HFFc6 (cell line): ENCODE measurements around the gene NME3. TPM values are rescaled to one million over a fixed set of nuclear protein-coding genes. Genes with fewer than 3 reads are reported as not detected.

Experiments
- DNase-seq: peaks from one replicate; pipeline ENCODE4 v3.0.0-alpha.2; 2018
- H3K27ac Mint-ChIP-seq: 2 replicates; pipeline ENCODE4 v1.8.0; 2020; ENCODE audit warnings: mild to moderate bottlenecking, mixed read lengths
- H3K27me3 Mint-ChIP-seq: 2 replicates; pipeline ENCODE4 v1.8.0; 2021; ENCODE audit warnings: mild to moderate bottlenecking, moderate library complexity, mixed read lengths; ENCODE audit not compliant: insufficient read depth
- H3K36me3 Mint-ChIP-seq: 2 replicates; pipeline ENCODE4 v1.8.0; 2021; ENCODE audit warnings: low read depth, mixed read lengths
- H3K4me1 Mint-ChIP-seq: 2 replicates; pipeline ENCODE4 v1.8.0; 2020; ENCODE audit warnings: low read depth, mixed read lengths
- H3K4me3 Mint-ChIP-seq: 2 replicates; pipeline ENCODE4 v1.8.0; 2020; ENCODE audit warnings: mild to moderate bottlenecking, moderate library complexity, mixed read lengths
- H3K9me3 Mint-ChIP-seq: 2 replicates; pipeline ENCODE4 v1.8.0; 2020; ENCODE audit warnings: mild to moderate bottlenecking, mixed read lengths
- CTCF ChIP-seq: fragments of 200-600 bp; sonication (generic); IDR thresholded peaks from 2 replicates; pipeline ENCODE4 v1.5.0; 2021; ENCODE audit warnings: antibody characterized with exemption, mild to moderate bottlenecking
- long read RNA-seq: library from polyadenylated mRNA; unstranded; transcript quantifications from one replicate; pipeline ENCODE4 v2.0.0, GENCODE V29; 2019
- total RNA-seq, 6 experiments: library from RNA; stranded (reverse); fragmentation: NEBNext Ultra II Directional; extraction: Animal tissue kit (Norgen Biotek cat#: 25700); gene quantifications; 2 replicates in 1 of 6; 3 replicates in 5 of 6; pipeline ENCODE4 v1.2.3, GENCODE V29; 2021

The NME3 gene
- total RNA-seq, result 10 to 100 TPM; 28.2 to 61.0 (median 31.3) TPM
- long read RNA-seq, transcript NME3-204 (4 exons, 920 nt), result minor isoform, 11 of 59 reads
- long read RNA-seq, transcript NME3-201 (5 exons, 1,069 nt), result major isoform, 33 of 59 reads
- long read RNA-seq, partial matches to known transcripts, result 1 of 59 reads
- long read RNA-seq, other reads (novel, unspliced or antisense), result 10 of 59 reads

GRCh38 chr16:1771188-1771863 is at the start of gene NME3:
Gene NME3, minus strand, starts transcription at chr16:1771543. Its CDS starts 9 bp downstream, at chr16:1771534.
- DNase-seq, result peak; percentile 47
- peaks cover 11% of the 10 kb centered on the region for H3K36me3 Mint-ChIP-seq
- peak within 1 kb of the TSS; percentile 95 for H3K4me3 Mint-ChIP-seq
- peak within 1 kb of the TSS; percentile 93 for H3K27ac Mint-ChIP-seq
- peaks cover 15% of the 10 kb centered on the region for H3K27me3 Mint-ChIP-seq
- H3K9me3 Mint-ChIP-seq, result no peaks in the 10 kb centered on the region
- H3K4me1 Mint-ChIP-seq, result peaks cover 17% of the 10 kb centered on the region
- no peak for TF ChIP-seq CTCF

- H3K36me3 Mint-ChIP-seq, result no peaks in the 10 kb centered on the region
- H3K27ac Mint-ChIP-seq, result no peak overlapping the region
- no peaks in the 10 kb centered on the region for H3K9me3 Mint-ChIP-seq
- TF ChIP-seq CTCF, result no peak
- peaks cover 13% of the 10 kb centered on the region for H3K4me1 Mint-ChIP-seq
- peaks cover 3% of the 10 kb centered on the region; the same call in 1 of the 2 replicates for H3K27me3 Mint-ChIP-seq
- no peak for DNase-seq
- H3K4me3 Mint-ChIP-seq, result no peak overlapping the region
Observed at GRCh38 chr16:1820946-1821290, 49.6 kb upstream of the NME3 start.

- Mint-ChIP-seq H3K9me3 (no peaks in the 10 kb centered on the region), H3K4me1 (peaks cover 13% of the 10 kb centered on the region), H3K4me3 (no peak overlapping the region), H3K27ac (no peak overlapping the region), H3K36me3 (no peaks in the 10 kb centered on the region), H3K27me3 (peaks cover 3% of the 10 kb centered on the region; the same call in 1 of the 2 replicates)
- DNase-seq, result no peak
- TF ChIP-seq CTCF, result no peak
Observed at GRCh38 chr16:1820096-1820945, 49.0 kb upstream of the NME3 start.

GRCh38 chr16:1819611-1820010 is 48.3 kb upstream of the NME3 start:
- peaks cover 11% of the 10 kb centered on the region for H3K4me1 Mint-ChIP-seq
- no peak overlapping the region for H3K27ac Mint-ChIP-seq
- H3K4me3 Mint-ChIP-seq, result no peak overlapping the region
- no peak for DNase-seq
- TF ChIP-seq CTCF, result no peak
- H3K36me3 Mint-ChIP-seq, result no peaks in the 10 kb centered on the region
- no peaks in the 10 kb centered on the region for H3K9me3 Mint-ChIP-seq
- H3K27me3 Mint-ChIP-seq, result no peaks in the 10 kb centered on the region

- H3K27me3 Mint-ChIP-seq, result no peaks in the 10 kb centered on the region
- no peaks in the 10 kb centered on the region for H3K9me3 Mint-ChIP-seq
- no peak overlapping the region for H3K27ac Mint-ChIP-seq
- no peak for DNase-seq
- peaks cover under 1% of the 10 kb centered on the region; the same call in 1 of the 2 replicates for H3K36me3 Mint-ChIP-seq
- peaks cover 5% of the 10 kb centered on the region for H3K4me1 Mint-ChIP-seq
- no peak overlapping the region for H3K4me3 Mint-ChIP-seq
- no peak for TF ChIP-seq CTCF
Observed at GRCh38 chr16:1818873-1819525, 47.7 kb upstream of the NME3 start.
